SH-SY5Y (cell line): ENCODE results near the gene CDC42EP5.

Experiments
- GATA2 ChIP-seq: IDR thresholded peaks from 2 replicates; pipeline ENCODE4 v1.6.1; 2011; ENCODE audit warnings: mild to moderate bottlenecking, low read depth, low read length
- GATA3 ChIP-seq: IDR thresholded peaks from 2 replicates; pipeline ENCODE4 v1.6.1; 2011; ENCODE audit warnings: low read depth, mild to moderate bottlenecking, low read length, moderate library complexity

- TF ChIP-seq GATA3 (no peak), GATA2 (no peak)
Measured at GRCh38 chr19:54453921-54454780, 18.9 kb downstream of the CDC42EP5 start.
